ENCODE measurements around the gene NHLRC4. TPM values are rescaled to one million over a fixed set of nuclear protein-coding genes. Genes with fewer than 3 reads are reported as not detected.

Gene NHLRC4
- total RNA-seq, 1 experiment from 2014 or later: 0.11 TPM

- DNase-seq (ENCODE audit: low read depth): no peak
Observed at GRCh38 chr16:530111-530817, 36.5 kb upstream of the NHLRC4 start.

- DNase-seq (ENCODE audit: low read depth): no peak
Observed at GRCh38 chr16:531494-532125, 35.2 kb upstream of the NHLRC4 start.

GRCh38 chr16:533391-534123 lies 33.2 kb upstream of the NHLRC4 start:
- DNase-seq (ENCODE audit: low read depth): no peak

DNA sequence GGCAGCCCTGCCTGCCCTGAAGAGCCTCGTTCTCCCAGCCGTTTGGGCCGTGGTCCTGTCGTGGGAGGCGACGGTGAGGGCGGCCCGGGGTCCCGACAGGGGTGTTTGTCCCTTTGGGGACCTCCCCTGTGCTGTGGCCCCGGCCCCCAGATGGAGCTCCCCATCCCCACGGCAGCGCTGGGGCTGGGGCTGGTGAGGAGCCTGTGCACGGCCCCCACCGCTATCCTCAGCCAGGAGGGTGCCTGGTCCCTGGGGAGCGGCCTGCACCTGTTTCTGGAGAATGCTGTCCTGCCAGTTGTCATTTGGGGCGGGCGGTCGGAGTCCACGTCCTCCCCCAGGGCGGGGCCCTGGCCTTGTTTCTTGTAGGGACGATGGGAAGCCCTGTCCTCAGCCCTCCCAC lies 32.7 kb upstream of the NHLRC4 start:
- peak; percentile 46 for DNase-seq (ENCODE audit: low read depth)

DNA sequence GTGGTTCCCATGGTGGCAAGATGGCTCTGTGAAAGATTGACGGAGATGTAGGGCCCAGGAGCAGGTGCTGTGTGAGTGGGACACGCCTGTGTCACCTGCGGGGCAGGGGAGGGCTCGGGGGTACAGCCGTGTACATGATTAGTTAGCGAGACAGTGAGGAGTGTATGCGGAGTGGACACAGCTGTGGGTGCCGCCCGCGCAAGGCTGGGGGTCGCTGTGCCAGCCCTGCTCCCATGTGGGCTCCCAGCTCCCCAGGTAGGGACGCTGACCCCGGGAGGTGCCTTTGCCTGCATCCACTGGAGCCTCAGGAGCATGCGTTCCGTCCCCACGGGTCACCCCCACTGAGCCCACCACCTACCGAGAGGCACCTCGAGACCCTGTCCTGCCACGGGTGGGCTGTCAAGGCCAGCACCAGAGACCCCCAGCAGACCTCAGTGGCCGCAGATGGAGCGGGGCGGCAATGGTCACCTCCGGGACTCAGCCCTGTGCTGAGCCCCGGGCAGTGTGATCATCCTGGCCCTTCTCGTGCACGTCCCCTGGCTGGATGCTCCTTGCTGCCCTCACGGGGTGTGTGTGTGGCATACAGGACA lies 31.9 kb upstream of the NHLRC4 start:
- no peak for DNase-seq (ENCODE audit: low read depth)

- DNase-seq (ENCODE audit: low read depth): peak; percentile 83
Observed at GRCh38 chr16:535446-536405, 31.1 kb upstream of the NHLRC4 start.

DNA sequence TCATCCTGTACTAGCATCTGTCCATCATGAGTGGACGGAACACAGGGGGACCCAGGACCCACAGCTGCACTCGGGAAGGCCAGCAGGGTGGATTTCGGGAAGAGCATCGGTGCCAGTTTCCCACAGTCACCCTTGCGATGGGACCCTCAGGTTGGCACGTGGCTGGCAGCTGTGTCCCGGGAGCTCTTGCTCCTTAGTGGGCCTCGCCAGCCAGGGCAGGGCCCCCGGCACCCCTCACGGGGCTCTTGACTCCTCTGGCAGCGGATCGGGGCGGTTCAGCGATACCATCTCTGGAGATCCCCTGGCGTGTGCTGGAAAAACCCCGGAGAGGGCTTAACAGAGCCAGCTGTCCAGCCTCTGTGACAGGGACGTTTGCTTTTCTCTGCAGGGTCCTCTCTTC lies 30.1 kb upstream of the NHLRC4 start:
- DNase-seq (ENCODE audit: low read depth): no peak

GRCh38 chr16:537415-538335 lies 29.1 kb upstream of the NHLRC4 start:
- DNase-seq (ENCODE audit: low read depth): no peak

DNA sequence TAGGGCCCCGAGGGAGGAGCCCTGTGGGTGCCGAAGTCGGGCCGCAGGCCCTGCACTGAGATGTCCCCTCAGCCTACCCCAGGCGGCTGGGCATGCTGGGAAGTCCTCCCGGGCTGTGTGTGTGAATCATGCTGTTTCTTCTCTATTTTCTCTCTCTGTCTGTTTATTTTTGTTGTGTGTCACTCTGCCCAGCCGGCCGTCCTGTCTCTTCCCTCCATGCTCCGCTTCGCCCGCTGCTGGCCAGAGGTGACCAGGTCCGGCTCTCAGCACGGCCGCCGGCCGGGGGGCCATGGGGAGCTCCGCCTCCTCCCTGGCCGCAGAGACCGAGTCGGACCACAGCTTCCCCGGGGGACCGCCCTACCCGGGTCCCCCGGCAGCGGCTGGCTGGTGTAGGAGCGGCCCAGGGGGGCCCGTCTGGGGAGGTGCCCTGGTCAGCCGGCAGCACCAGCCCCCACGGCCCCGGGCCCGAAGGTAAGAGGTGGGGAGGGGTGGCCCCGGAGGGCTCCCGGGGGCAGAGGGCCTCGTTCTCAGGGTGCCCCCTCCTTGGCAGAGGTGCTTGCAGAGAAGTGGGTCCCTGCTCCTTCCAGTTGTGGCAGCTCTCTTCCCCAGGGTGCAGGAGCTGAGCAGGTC lies 26.8 kb upstream of the NHLRC4 start:
- DNase-seq (ENCODE audit: low read depth): no peak

GRCh38 chr16:540645-541340 lies 26.0 kb upstream of the NHLRC4 start:
- no peak for DNase-seq (ENCODE audit: low read depth)

DNA sequence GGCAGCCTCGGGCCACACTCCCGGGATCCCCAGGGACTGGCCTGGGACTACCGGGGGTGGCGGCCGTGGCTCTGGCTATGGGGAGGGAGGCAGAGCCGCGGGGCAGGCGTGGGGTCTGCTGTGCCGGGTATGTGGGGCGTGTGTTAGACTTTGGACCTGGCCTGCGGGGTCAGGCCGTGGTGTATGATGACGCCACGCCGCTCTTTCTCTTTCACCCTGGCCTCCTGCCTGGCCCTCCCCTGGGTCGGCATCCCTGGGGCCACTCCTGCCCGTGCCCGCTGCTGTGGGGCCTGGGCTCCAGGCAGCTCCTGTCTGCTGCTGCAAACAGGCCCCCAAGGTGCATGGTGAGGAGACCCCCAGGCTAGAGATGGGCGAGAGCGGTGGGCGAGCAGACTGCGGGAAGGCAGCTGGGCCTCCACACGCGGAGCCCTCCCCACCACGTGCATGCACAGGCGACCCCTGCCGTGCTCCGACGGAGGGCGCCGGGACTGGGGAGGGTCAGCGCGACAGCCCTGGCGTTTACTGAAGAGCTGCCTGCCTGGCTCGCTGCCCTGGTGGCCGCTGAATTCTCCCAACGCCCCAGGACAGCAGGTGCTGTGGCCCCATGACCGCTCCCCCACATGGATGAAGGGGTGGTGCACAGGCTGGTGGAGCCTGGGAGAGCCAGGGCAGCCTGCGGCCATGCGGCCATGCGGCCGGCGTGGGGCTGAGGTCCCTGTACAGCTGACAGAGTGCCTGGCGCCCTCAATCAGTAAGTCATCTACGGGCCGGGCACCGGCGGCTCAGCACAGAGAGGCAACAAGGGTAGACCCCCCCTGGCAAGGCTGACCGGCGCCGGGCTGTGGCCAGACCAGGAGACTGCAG lies 23.3 kb upstream of the NHLRC4 start:
- DNase-seq (ENCODE audit: low read depth): no peak

GRCh38 chr16:544517-544916 lies 22.3 kb upstream of the NHLRC4 start:
- DNase-seq (ENCODE audit: low read depth): no peak

DNA sequence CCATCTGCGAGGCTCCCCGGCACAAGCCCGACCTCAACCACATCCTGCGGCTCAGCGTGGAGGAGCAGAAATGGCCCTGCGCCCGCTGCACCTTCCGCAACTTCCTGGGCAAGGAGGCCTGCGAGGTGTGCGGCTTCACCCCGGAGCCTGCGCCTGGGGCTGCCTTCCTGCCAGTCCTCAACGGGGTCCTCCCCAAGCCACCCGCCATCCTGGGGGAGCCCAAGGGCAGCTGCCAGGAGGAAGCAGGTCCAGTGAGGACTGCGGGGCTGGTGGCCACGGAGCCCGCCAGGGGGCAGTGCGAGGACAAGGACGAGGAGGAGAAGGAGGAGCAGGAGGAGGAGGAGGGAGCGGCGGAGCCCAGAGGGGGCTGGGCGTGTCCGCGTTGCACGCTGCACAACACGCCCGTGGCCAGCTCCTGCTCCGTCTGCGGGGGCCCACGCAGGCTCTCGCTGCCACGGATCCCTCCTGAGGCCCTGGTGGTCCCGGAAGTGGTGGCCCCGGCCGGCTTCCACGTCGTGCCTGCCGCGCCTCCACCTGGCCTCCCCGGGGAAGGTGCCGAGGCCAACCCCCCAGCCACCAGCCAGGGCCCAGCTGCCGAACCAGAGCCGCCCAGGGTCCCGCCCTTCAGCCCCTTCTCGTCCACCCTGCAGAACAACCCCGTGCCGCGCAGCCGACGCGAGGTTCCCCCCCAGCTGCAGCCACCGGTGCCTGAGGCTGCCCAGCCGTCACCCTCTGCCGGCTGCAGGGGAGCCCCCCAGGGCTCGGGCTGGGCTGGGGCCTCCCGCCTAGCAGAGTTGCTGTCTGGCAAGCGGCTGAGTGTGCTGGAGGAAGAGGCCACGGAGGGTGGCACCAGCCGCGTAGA lies 19.7 kb upstream of the NHLRC4 start:
- DNase-seq (ENCODE audit: low read depth): no peak

DNA sequence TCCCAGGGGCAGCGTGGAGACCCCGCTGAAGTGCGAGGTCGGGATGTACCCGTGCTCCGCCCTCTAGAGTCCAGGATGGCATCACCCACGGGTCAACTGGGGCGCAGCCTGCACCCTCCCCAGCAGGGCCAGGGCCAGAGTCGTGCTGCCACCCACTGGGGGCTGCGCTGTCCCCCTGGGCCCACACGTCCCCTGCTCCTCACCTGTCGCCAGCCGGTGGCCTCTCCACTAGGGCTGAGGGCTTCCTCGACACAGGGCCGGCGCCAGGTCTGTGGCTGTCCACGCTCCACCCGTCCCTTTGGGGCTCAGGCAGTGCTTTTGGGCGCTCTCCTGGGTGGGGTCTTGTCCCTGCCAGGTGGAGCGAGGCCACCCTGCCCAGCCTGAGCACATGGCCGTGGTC lies 18.2 kb upstream of the NHLRC4 start:
- DNase-seq (ENCODE audit: low read depth): no peak

- no peak for DNase-seq (ENCODE audit: low read depth)
Observed at GRCh38 chr16:549544-550263, 17.1 kb upstream of the NHLRC4 start.

- no peak for DNase-seq (ENCODE audit: low read depth)
Observed at GRCh38 chr16:551210-551609, 15.6 kb upstream of the NHLRC4 start.

Data from LHCN-M2 (cell line).